GM12878 (cell line): ENCODE data around the gene HIRA. TPM values are rescaled to one million over a fixed set of nuclear protein-coding genes. Genes with fewer than 3 reads are reported as not detected.

Experiments
- CHD1 ChIP-seq: IDR thresholded peaks from 2 replicates; pipeline ENCODE4 v1.6.1; 2012; ENCODE audit warnings: low read depth, low read length, improper control_type of control experiment
- CREM ChIP-seq: IDR thresholded peaks from 2 replicates; pipeline ENCODE4 v1.6.1; 2014; ENCODE audit warnings: antibody characterized with exemption, low read depth
- EED ChIP-seq: sonication (generic); IDR thresholded peaks from 2 replicates; pipeline ENCODE4 v1.6.1; 2016; ENCODE audit warnings: antibody characterized with exemption, low read depth
- ETV6 ChIP-seq, 2 experiments: fragments of 450-650 bp in 1 of 2; IDR thresholded peaks in 1 of 2; conservative IDR thresholded peaks in 1 of 2; 2 replicates each; pipeline ENCODE4 v1.6.1; 2014; ENCODE audit warnings: antibody characterized with exemption in 1 of 2, borderline replicate concordance in 1 of 2, low read depth in 1 of 2, mild to moderate bottlenecking in 1 of 2, moderate library complexity in 1 of 2
- EZH2 ChIP-seq: IDR thresholded peaks from 2 replicates; pipeline ENCODE4 v1.6.1; 2012; ENCODE audit warnings: low read depth, mild to moderate bottlenecking, control low read depth, inconsistent platforms, low read length, borderline replicate concordance; ENCODE audit not compliant: control insufficient read depth
- GATAD2B ChIP-seq: fragments of 450-650 bp; conservative IDR thresholded peaks from 2 replicates; pipeline ENCODE4 v1.6.1; 2017; ENCODE audit warnings: low read depth, mild to moderate bottlenecking, moderate library complexity
- IKZF1 ChIP-seq: fragments of 450-650 bp; conservative IDR thresholded peaks from 2 replicates; pipeline ENCODE4 v1.6.1; 2017; ENCODE audit warnings: antibody characterized with exemption, mild to moderate bottlenecking
- IRF4 ChIP-seq: IDR thresholded peaks from 2 replicates; pipeline ENCODE4 v1.6.1; 2011; ENCODE audit warnings: low read depth, low read length
- KLF5 ChIP-seq: fragments of 450-650 bp; IDR thresholded peaks from 2 replicates; pipeline ENCODE4 v1.6.1; 2014; ENCODE audit warnings: mild to moderate bottlenecking; ENCODE audit not compliant: partially characterized antibody
- LARP7 ChIP-seq: fragments of 450-650 bp; IDR thresholded peaks from 2 replicates; pipeline ENCODE4 v1.6.1; 2017; ENCODE audit warnings: mild to moderate bottlenecking
- NBN ChIP-seq: fragments of 450-650 bp; IDR thresholded peaks from 2 replicates; pipeline ENCODE4 v1.6.1; 2016
- NFYA ChIP-seq: IDR thresholded peaks from 2 replicates; pipeline ENCODE4 v1.6.1; 2011; ENCODE audit warnings: low read depth, mild to moderate bottlenecking, low read length, improper control_type of control experiment, borderline replicate concordance
- PAX5 ChIP-seq: IDR thresholded peaks from 2 replicates; pipeline ENCODE4 v1.6.1; 2011; ENCODE audit warnings: low read depth, low read length, borderline replicate concordance
- SMAD1 ChIP-seq: fragments of 450-650 bp; IDR thresholded peaks from 2 replicates; pipeline ENCODE4 v1.6.1; 2018; ENCODE audit warnings: mild to moderate bottlenecking, low read depth; ENCODE audit not compliant: partially characterized antibody
- SREBF1 ChIP-seq: IDR thresholded peaks from 2 replicates; pipeline ENCODE4 v1.6.1; 2012; ENCODE audit warnings: mild to moderate bottlenecking, low read length
- SREBF2 ChIP-seq: IDR thresholded peaks from 2 replicates; pipeline ENCODE4 v1.6.1; 2012; ENCODE audit warnings: mild to moderate bottlenecking, low read length
- TAF1 ChIP-seq: IDR thresholded peaks from 2 replicates; pipeline ENCODE4 v1.6.1; 2011; ENCODE audit warnings: mild to moderate bottlenecking, low read depth, low read length, borderline replicate concordance
- ZNF207 ChIP-seq: fragments of 450-650 bp; IDR thresholded peaks from 2 replicates; pipeline ENCODE4 v1.6.1; 2014; ENCODE audit warnings: antibody characterized with exemption, mild to moderate bottlenecking, borderline replicate concordance
- ZNF24 ChIP-seq: fragments of 450-650 bp; IDR thresholded peaks from 2 replicates; pipeline ENCODE4 v1.6.1; 2017; ENCODE audit warnings: antibody characterized with exemption, mild to moderate bottlenecking
- polyA plus RNA-seq, 11 experiments: library from polyadenylated mRNA; depleted of rRNA in 4 of 11; unstranded in 6 of 11; stranded (reverse) in 5 of 11; fragments of >200 nt; fragmentation: Nextera tagmentation in 4 of 11; fragmentation: Illumina TruSeq in 1 of 11; extraction: Ambion mirVana in 4 of 11; extraction: Trizol in 1 of 11; gene quantifications; 1 replicate in 1 of 11; 2 replicates in 10 of 11; pipeline versions ENCODE4 v1.2.1 to v1.2.3, GENCODE V29; 2011 to 2016; ENCODE audit warnings: inconsistent platforms in 2 of 11, missing spikeins in 2 of 11, low read depth in 1 of 11
- total RNA-seq, 4 experiments: library from RNA; depleted of rRNA in 3 of 4; stranded (reverse); fragments of >200 nt in 3 of 4; fragmentation: Illumina TruSeq in 1 of 4; extraction: Trizol in 1 of 4; gene quantifications; 2 replicates each; pipeline versions ENCODE4 v1.2.1 to v1.2.3, GENCODE V29; 2013 to 2021
- TF ChIP-seq, protein P1 (sequence below): fragments of 450-650 bp; formaldehyde crosslinking; IDR thresholded peaks from 2 replicates; pipeline ENCODE4 v1.4.0; 2020; ENCODE audit warnings: mild to moderate bottlenecking, moderate library complexity
- TF ChIP-seq, protein P2 (sequence below): IDR thresholded peaks from 2 replicates; pipeline ENCODE4 v1.6.1; 2012; ENCODE audit warnings: low read depth, low read length, improper control_type of control experiment
- TF ChIP-seq, protein P3 (sequence below): fragments of 150-350 bp; IDR thresholded peaks from 2 replicates; pipeline ENCODE4 v1.6.1; 2014; ENCODE audit warnings: mild to moderate bottlenecking, low read depth, low read length
- TF ChIP-seq, protein P4 (sequence below): IDR thresholded peaks from 2 replicates; pipeline ENCODE4 v1.6.1; 2011; ENCODE audit warnings: borderline replicate concordance, low read depth, mild to moderate bottlenecking, moderate library complexity, mixed read lengths, low read length; ENCODE audit not compliant: insufficient read depth; ENCODE audit errors: extremely low read length

HIRA gene
- total and polyA plus RNA-seq, 10 of the 15 experiments (the other 5 are each of a cell fraction or from before 2014, with no cell fraction given) = 0.34 to 32.7 (median 14.5) TPM

DNA sequence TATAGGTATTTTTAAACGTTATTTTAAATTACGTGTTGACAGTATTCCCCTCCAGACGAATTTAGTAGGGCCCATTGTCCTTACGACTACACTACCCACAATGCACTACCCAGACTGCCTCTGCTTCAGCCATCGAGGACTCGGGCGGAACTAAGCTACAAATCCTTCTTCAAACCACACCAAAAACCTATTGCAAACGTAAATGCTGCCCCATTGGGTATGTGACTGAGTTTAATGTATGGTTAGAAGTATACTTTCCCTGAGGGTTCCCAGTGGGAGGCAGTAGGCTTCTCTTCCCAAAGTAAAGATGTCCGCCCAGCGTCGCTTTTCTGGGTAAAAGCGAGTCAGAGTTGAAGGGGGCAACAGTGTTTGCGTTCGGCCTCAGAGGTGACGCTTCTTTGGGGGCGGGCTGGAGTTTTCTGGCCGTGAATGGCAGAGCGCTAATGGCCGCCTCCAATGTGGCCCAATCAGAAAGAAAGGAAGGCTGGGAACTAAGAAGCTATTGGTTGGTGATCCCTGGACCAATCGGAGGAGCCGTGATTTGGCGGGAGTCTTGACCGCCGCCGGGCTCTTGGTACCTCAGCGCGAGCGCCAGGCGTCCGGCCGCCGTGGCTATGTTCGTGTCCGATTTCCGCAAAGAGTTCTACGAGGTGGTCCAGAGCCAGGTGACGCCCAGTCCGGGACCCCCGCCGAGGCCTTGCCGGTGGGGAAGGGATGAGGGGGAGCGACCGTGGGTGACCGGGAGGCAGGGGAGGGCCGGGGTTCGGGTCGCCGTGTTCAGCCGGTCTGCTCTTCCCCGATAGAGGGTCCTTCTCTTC, 48.0 kb upstream of the HIRA start, which contains the start of gene CDC45 (continued):
- TF ChIP-seq, protein P1, sequence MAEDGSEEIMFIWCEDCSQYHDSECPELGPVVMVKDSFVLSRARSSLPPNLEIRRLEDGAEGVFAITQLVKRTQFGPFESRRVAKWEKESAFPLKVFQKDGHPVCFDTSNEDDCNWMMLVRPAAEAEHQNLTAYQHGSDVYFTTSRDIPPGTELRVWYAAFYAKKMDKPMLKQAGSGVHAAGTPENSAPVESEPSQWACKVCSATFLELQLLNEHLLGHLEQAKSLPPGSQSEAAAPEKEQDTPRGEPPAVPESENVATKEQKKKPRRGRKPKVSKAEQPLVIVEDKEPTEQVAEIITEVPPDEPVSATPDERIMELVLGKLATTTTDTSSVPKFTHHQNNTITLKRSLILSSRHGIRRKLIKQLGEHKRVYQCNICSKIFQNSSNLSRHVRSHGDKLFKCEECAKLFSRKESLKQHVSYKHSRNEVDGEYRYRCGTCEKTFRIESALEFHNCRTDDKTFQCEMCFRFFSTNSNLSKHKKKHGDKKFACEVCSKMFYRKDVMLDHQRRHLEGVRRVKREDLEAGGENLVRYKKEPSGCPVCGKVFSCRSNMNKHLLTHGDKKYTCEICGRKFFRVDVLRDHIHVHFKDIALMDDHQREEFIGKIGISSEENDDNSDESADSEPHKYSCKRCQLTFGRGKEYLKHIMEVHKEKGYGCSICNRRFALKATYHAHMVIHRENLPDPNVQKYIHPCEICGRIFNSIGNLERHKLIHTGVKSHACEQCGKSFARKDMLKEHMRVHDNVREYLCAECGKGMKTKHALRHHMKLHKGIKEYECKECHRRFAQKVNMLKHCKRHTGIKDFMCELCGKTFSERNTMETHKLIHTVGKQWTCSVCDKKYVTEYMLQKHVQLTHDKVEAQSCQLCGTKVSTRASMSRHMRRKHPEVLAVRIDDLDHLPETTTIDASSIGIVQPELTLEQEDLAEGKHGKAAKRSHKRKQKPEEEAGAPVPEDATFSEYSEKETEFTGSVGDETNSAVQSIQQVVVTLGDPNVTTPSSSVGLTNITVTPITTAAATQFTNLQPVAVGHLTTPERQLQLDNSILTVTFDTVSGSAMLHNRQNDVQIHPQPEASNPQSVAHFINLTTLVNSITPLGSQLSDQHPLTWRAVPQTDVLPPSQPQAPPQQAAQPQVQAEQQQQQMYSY (CRISPR knock-in tag) = no peak
- TF ChIP-seq IRF4 = no peak
- TF ChIP-seq TAF1 = peak; percentile 42; the same call in 1 of the 2 replicates
- no peak for TF ChIP-seq EED
- no peak for TF ChIP-seq EZH2
- TF ChIP-seq SMAD1 = no peak
- TF ChIP-seq ETV6 (conservative IDR thresholded peaks at IDR 0.05 in 1 of 2, IDR thresholded peaks at IDR 0.05 in 1 of 2; ENCODE audit: borderline replicate concordance in 1 of 2, low read depth in 1 of 2) = no peak
- TF ChIP-seq, protein P2, sequence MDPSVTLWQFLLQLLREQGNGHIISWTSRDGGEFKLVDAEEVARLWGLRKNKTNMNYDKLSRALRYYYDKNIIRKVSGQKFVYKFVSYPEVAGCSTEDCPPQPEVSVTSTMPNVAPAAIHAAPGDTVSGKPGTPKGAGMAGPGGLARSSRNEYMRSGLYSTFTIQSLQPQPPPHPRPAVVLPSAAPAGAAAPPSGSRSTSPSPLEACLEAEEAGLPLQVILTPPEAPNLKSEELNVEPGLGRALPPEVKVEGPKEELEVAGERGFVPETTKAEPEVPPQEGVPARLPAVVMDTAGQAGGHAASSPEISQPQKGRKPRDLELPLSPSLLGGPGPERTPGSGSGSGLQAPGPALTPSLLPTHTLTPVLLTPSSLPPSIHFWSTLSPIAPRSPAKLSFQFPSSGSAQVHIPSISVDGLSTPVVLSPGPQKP = no peak
- TF ChIP-seq, protein P3, sequence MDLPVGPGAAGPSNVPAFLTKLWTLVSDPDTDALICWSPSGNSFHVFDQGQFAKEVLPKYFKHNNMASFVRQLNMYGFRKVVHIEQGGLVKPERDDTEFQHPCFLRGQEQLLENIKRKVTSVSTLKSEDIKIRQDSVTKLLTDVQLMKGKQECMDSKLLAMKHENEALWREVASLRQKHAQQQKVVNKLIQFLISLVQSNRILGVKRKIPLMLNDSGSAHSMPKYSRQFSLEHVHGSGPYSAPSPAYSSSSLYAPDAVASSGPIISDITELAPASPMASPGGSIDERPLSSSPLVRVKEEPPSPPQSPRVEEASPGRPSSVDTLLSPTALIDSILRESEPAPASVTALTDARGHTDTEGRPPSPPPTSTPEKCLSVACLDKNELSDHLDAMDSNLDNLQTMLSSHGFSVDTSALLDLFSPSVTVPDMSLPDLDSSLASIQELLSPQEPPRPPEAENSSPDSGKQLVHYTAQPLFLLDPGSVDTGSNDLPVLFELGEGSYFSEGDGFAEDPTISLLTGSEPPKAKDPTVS = no peak
- TF ChIP-seq NBN = no peak; the same call in none of the 2 replicates
- peak; percentile 99 for TF ChIP-seq ZNF207
- peak; percentile 28; the same call in 1 of the 2 replicates for TF ChIP-seq LARP7
- peak; percentile 19; the same call in 1 of the 2 replicates for TF ChIP-seq NFYA
- peak; percentile 91 for TF ChIP-seq CREM
- no peak for TF ChIP-seq KLF5
- peak; percentile 99 for TF ChIP-seq IKZF1
- TF ChIP-seq PAX5 = no peak
- no peak for TF ChIP-seq SREBF2
- TF ChIP-seq, protein P4, sequence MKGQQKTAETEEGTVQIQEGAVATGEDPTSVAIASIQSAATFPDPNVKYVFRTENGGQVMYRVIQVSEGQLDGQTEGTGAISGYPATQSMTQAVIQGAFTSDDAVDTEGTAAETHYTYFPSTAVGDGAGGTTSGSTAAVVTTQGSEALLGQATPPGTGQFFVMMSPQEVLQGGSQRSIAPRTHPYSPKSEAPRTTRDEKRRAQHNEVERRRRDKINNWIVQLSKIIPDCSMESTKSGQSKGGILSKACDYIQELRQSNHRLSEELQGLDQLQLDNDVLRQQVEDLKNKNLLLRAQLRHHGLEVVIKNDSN = no peak
- no peak for TF ChIP-seq CHD1
- peak; percentile 32; the same call in 1 of the 2 replicates for TF ChIP-seq GATAD2B
- TF ChIP-seq SREBF1 = 0 out of 2 replicates have a peak, but pooled peaks have one; percentile 6
- no peak for TF ChIP-seq ZNF24
